Activated T-cell treated with anti-CD3 and anti-CD28 coated beads for 48 hours (primary cell): ENCODE results near the gene CRKL.

Source experiments
- DNase-seq: peaks from one replicate; pipeline ENCODE4 v3.0.0-alpha.2; 2020; ENCODE audit warnings: low read depth

The CRKL gene

DNA sequence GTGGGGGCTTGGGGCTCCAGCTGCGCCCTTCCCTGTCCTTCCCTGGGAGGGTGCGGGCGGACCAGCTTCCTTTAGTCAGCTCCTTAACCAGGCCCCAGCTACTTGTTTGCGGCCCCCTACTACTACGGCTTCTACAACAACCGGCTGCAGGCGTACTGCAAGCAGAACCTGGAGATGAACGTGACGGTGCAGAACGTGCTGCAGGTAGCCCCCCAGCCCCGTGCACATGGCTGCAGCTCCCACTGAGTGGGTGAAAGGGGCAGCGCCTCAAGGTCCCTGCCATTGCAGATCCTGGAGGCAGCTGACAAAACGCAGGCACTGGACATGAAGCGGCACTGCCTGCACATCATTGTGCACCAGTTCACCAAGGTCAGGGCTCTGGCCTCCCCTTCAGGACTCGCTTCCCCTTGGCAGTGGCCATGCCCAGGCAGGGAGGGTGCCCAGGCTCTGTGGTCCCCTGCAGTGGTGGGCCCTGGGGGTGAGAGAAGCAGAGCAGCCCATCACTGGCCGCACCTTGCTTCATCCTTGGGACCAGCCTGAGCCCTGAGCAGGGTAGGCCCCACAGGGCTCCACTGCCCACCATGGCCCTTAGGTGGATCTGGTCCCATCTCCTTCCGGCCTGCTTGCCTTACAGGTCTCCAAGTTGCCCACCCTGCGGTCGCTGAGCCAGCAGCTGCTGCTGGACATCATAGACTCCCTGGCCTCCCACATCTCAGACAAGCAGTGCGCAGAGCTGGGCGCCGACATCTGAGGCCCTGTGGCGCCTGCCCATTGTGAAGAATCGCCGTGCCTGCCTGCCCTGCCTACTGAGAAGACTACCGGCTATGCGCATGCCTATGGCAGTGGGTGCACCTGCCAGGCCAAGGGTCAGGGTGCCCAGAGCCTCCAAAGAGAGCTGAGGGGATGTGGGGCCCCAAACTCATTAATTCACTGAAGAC, 79.7 kb downstream of the CRKL start:
- DNase-seq = no peak

DNA sequence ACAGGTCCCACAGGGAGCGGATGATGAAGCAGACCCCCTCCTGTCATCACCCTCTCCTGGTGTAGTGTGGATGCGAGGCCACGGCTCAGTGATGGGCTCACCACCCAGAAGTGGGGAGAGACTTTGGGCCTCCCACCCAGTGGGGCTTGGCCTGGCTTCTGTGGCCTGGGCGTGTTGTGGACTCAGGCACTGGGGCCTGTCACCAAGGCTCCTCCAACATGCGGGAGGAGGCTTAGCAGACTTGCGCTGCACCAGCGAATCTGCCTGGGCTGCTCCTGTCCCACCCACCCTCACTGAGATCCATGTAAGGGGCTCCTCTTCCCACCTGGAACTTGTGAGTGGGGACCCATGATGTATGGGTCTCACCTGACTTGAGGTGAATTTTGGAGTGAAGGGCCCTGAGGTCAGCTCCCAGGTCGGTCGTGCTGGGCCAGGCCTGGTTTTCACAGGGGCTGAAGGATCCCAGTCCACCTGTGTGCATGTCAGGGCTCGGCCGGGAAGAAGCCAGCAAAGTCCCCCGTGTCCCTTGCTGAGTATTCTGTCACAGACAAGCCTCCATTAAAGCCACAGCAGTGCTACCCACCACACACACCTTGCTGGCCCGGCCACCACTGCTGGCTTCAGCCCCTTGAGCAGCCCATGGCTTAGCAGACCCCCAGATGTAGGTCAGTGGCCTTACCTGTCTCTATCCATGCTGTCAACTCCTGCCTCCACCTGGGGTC, 80.5 kb downstream of the CRKL start:
- DNase-seq = no peak

DNA sequence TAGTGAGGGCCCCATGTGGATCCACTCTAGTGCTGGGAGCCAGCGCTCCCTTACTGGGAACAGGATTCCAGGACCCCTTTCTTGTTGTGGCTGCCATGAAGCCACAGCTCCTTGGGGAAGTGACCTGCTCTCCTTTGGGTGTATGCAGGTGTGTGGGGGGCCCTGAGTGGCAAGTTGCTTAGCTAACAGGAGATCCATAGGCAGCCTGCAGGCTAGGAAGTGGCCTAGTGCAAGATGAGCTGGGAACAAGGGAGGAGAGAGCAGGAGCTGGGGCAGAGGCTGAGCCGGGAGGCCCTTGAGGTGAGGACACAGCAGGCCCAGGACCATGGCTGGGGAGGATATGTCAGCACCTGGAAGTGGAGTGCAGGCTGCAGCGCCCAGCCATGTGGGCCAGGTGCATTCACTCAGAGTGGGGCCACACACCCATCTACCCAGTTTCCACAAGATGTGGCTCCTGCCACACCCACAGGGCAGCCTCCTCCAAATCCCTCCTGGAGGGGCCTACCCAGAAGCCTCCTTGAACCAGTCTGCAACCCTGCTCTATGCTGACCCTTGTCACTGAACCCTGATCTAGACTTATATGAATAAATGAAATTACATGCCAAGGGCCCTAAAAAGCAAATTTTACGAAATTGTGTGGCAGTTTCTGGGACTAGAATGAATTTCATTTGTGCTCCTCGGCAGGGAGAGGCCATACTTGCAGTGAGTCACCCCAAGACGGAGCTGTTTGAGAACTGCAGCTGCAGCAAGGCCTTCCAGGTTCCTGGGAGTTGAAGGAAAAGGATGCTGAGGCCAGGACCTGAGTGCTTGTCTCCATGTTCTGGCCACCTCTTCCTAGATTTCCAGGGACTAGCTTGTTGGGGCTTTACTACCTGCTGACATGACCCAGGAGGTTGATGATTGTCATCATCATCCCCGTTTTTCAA, 81.5 kb downstream of the CRKL start:
- DNase-seq = no peak

DNA sequence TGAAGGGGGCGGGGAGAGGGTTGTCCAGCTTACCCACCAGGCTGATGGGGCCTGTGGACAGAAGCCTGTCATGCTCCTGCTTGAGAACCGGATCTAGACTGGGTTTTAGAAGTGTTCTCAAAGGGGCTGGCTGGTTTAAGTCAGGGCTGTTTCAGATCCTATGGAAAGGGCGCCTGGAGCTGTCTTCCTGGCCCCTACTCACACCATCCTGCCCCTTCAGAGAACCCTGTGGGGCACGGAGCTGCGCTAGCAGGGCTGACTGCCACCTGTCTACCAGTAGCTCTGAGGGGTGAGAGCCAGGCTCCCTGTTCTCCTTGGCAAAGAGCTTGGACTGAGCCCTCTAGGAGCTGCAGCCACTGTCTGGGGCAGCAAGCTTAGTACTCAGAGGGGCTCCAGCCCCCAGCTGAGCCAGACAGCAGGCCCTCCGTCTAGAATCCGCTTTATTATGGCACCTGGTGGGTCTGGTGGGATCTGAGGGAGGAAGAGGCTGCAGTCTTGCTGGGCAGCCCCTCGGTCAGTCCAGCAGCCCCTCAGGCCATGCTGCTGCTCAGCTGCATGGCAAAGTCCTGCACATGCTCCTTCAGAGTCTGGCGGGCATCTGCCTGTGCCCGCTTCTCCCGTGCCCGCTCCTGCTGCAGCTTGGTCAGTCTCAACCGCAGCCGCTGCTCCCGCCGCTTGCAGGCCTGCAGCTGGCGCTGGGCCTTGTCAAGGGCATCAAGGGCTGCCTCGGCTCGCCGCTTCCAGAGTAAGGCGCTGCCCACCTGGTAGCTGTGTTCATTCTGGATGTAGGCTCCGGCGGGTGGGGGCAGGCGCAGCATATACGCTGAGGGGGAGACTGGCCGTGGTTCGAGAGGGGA, 82.4 kb downstream of the CRKL start:
- no peak for DNase-seq

DNA sequence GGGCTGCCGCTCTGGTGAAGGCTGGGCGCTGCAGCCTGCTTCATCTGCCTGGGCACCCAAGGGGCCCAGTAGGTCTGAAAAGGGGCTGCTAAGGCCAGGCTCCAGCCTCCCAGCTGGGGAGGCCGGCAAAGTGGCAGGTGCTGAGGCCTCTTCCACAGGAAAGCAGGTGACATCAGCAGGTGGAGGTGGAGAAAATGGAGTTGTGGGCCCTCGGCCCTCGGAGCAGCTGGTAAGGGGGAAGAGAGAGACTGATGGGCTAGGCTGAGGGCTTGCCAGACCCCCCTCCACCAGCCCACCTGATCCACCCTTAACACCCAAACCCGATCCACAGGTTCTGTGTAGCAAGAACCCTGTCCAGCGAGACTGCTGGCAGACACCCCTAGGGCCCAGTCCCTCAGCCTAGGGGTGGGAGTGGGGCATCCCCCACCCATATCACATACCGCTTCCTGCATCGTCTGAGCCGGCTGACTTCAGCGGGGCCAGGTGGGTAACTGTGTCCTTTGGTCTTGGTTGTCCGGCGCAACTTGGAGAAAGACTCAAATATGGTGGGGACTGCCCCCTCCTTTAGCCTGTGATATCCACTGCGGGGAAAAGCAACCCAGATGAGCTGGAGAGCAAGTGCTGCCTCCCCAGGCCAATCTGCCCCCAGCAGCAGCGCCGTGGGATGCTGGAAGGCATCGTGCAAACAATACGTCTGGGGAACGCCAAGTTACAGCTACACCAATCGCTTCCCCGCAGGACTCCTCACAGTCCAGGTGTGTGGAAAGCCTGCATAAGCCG, 83.2 kb downstream of the CRKL start:
- no peak for DNase-seq

DNA sequence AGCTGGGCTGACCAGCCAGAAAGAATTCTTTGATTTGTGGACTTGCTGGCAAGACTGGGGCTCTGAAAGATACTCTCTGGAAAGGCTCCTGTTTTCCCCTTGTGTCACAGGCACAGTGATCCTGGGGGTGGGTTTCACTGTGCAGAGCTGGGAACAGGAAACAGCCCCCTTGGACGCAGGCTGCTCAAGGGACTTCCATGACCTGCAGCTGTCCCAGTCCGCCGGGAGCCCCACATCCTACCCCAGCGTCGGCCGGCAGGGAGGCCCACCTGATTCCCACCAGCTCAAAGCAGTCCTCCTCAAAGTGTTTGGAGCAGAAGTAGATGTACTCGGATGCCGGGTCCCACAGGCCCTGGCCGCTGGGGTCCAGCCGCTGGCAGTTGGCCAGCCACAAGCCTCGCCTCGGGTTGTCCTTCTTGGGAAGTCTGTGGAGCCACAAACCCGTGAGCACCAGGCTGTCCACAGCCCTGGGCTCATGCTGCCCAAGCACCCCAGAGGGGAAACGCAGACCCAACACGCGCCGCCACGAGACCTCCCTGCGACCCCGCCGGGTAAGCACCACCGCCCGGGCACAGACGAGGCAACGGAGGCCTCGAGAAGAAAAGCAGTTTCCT, 83.9 kb downstream of the CRKL start:
- DNase-seq = no peak

DNA sequence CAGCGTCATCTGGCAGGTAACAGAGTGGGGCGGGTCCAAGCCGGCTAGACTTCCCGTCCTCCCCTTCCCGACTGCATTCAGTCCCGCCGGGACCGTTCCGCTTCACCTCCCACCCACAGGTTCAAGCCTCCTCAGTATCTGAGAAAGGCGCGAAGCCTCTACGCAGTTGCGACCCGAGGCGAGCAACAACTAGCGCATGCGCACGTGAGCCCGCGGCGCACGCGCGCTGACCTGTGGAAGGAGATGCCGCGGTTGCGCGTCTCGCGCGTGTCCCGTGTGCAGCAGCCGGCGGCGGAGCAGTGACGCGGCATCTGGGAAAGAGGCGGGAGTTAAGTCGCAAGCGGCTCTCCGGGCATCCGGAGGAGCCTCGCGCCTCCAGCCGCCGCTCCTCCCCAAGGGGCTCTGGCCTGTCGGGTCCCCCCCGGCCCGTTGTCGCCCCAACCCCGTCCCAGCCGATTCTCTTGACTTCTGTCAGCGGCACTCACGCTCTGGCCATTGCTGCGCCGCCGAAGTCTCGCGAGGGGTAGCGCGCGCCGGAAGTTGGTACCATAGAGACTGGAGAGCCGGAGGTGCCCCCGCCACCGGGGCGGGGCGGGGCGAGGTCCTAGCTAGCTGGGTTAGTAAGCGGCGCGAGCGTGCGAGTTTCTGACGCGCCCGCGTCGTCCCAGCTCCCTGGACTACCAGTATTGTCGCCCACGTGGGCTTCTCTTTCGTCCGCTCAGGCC, 84.6 kb downstream of the CRKL start, which contains the start of gene THAP7:
Gene THAP7 (minus strand): TSS at position 518 of the 725 bp plus-strand sequence. CDS start 207 bp downstream, at position 311.
- peak; percentile 96 for DNase-seq
